AG04450 (cell line): ENCODE measurements around the gene PHF12. TPM values are rescaled to one million over a fixed set of nuclear protein-coding genes. Genes with fewer than 3 reads are reported as not detected.

ENCODE experiments used
- CTCF ChIA-PET: fragments of 300-600, 350-600 bp; formaldehyde crosslinking; extraction: SDS; loops from one replicate; lab custom pipeline; 2022; ENCODE audit warnings: antibody characterized with exemption, inconsistent platforms; lab: Charles Lee
- POLR2A ChIA-PET: fragments of 350-600 bp; formaldehyde crosslinking; extraction: SDS; loops from one replicate; lab custom pipeline; 2021; ENCODE audit warnings: antibody characterized with exemption, inconsistent platforms; lab: Yijun Ruan, JAX
- DNase-seq: peaks from one replicate; pipeline ENCODE4 v3.0.0-alpha.2; 2011; ENCODE audit warnings: low read depth, low spot score
- H3K27ac ChIP-seq: one replicate; pipeline ENCODE4 v1.5.1; 2012; ENCODE audit warnings: low read depth, low read length, control low read depth
- H3K27me3 ChIP-seq: one replicate; pipeline ENCODE4 v1.6.0; 2012; ENCODE audit warnings: low read length; ENCODE audit not compliant: control insufficient read depth, insufficient read depth
- H3K4me3 ChIP-seq: 2 replicates; pipeline ENCODE4 v1.5.1; 2011; ENCODE audit warnings: mild to moderate bottlenecking, low read depth, low read length, control low read depth
- H3K9me3 ChIP-seq: 2 replicates; pipeline ENCODE4 v1.5.1; 2012; ENCODE audit warnings: low read length; ENCODE audit not compliant: control insufficient read depth, insufficient read depth
- polyA plus RNA-seq: library from polyadenylated mRNA; depleted of rRNA; stranded (reverse); fragments of >200 nt; gene quantifications from 2 replicates; pipeline ENCODE4 v1.2.3, GENCODE V29; 2011
- TF ChIP-seq, protein P1 (sequence below): IDR thresholded peaks from 2 replicates; pipeline ENCODE4 v1.5.1; 2011; ENCODE audit warnings: low read depth, low read length, control low read depth, inconsistent platforms

The PHF12 gene
- polyA plus RNA-seq, 1 experiment = 13.6 TPM

DNA sequence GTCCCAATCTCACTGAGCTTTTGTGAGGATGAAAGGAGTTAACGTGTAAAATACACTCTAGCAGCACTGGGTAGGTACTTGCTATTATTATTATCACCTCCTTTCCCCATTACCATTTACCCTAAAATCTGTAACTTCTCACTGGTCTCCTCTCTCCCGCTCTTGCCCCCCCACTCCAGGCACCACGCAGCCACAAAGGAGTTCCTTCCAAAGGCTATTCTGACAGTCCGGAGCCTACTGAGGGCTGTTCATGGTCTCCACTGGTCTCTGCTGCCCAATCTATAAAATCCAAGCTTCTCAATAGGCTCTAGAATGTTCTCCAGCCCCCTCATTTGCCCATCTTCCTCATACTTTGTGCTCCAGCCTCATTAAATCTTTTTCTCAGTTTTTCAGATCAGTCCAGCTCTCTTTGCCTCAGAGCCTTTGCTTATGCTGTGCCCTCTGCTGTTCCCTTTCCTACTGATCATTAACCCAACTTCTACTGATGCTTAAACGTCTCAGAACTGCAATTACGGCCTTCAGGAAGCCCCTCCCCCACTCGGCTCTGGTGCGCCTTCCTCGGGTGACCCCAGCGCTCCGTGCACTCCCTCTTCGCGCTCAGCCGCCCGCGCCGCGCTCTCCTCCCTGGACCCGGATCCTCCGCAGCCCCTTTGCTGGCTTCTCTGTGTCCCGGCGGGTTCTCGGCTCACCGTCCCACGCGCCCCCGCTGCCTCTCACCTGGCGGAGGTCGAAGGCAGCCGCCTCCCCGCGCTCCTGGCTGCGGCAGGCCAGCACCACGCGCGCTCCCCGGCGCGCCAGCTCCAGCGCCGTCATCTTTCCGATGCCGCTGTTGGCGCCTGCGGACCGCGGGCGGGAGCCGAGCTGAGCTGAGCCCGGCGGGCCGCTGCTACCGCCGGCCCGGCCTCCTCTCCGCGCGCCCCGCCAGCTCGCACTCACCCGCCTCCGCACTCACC lies 49.2 kb downstream of the PHF12 start:
- ChIA-PET CTCF (interaction anchor here (0.5 to 2.6 kb wide), 6 partner anchors 8 to 175 kb away, joined by 3 to 12 read pairs (median 5); partner anchors contain the start of genes ERAL1 and TLCD1), POLR2A (no interaction called here)
- H3K9me3 ChIP-seq = peaks cover 2% of the 10 kb centered on the region; the same call in 1 of the 2 replicates
- no peak for DNase-seq
- peak overlapping the region; percentile 66 for H3K4me3 ChIP-seq
- TF ChIP-seq, protein P1, sequence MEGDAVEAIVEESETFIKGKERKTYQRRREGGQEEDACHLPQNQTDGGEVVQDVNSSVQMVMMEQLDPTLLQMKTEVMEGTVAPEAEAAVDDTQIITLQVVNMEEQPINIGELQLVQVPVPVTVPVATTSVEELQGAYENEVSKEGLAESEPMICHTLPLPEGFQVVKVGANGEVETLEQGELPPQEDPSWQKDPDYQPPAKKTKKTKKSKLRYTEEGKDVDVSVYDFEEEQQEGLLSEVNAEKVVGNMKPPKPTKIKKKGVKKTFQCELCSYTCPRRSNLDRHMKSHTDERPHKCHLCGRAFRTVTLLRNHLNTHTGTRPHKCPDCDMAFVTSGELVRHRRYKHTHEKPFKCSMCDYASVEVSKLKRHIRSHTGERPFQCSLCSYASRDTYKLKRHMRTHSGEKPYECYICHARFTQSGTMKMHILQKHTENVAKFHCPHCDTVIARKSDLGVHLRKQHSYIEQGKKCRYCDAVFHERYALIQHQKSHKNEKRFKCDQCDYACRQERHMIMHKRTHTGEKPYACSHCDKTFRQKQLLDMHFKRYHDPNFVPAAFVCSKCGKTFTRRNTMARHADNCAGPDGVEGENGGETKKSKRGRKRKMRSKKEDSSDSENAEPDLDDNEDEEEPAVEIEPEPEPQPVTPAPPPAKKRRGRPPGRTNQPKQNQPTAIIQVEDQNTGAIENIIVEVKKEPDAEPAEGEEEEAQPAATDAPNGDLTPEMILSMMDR = no peak
- no peaks in the 10 kb centered on the region for H3K27me3 ChIP-seq
- H3K27ac ChIP-seq = peak overlapping the region; percentile 39

DNA sequence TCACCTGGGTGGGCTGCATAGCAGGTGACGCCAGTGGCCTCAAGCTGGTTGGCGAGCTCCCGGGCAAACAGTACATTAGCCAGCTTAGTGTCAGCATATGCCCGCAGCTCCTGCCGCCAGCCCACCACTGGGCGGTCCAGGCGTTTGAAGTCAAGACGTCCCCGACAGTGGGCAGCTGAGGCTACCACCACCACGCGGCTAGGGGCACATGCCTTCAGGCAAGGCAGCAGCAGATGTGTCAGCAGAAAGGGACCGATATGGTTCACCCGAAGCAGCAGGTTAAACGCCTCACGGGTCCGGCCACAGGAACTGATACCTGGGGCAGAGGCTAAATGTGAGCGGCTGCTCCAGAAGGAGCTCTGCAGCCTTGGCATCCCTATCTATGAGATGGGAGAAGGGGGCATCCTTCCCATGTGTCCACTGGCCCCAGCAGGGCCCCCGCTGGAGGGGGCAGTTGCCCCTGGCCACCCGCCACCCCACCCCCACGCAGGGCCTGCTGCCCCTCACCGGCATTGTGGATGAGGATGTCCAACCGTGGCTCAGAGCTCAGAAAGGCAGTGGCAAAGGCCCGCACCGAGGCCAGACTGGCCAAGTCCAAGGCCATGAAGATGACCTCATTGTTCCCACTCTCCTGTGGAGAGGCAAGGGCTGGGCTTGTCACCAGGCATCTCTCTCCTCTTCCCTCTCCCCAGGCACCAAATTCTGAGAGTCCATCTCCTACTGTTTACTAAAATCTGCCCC lies 50.2 kb downstream of the PHF12 start:
- TF ChIP-seq, protein P1 = no peak
- CTCF ChIA-PET = interaction anchor here (0.5 to 2.6 kb wide), 7 partner anchors 14 to 174 kb away, joined by 3 to 12 read pairs (median 6); partner anchors contain the start of genes ERAL1 and TLCD1
- H3K27ac ChIP-seq = no peak overlapping the region
- no peaks in the 10 kb centered on the region for H3K27me3 ChIP-seq
- no peak for DNase-seq
- POLR2A ChIA-PET = no interaction called here
- no peak overlapping the region for H3K4me3 ChIP-seq
- peaks cover 5% of the 10 kb centered on the region; the same call in 1 of the 2 replicates for H3K9me3 ChIP-seq

DNA sequence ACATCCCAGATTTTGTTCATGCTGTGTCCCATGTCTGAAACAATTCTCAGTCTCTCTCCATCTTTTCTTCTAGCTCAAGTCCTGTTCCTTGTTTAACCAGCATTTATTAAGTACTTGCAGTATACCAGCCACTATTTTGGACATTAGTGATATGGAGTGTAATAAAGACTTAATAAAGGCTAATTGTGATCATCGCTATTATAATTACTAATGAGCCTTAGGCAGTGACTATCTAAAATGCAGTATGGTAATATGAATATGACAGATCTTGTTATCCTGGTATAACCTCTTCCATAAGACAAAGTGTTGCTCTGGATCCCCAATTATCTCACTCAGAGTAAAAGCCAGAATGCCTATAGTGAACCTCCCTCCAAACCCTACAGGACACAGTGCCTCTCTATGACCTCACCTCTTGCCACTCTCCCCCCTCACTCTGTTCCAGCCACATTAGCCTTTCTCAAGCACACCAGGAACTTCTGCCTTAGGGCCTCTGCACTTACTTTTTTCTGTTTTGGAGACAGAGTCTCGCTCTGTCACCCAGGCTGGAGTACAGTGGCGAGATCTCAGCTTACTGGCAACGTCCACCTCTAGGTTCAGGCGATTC lies 52.0 kb downstream of the PHF12 start:
- H3K27me3 ChIP-seq = no peaks in the 10 kb centered on the region
- POLR2A ChIA-PET = no interaction called here
- H3K4me3 ChIP-seq = no peak overlapping the region
- DNase-seq = no peak
- CTCF ChIA-PET = interaction anchor here (0.6 to 5.4 kb wide), 4 partner anchors 21 to 172 kb away, joined by 3 to 46 read pairs (median 4); no protein-coding TSS in a partner anchor
- TF ChIP-seq, protein P1 = no peak
- H3K9me3 ChIP-seq = peaks cover 5% of the 10 kb centered on the region; the same call in 1 of the 2 replicates
- no peak overlapping the region for H3K27ac ChIP-seq

DNA sequence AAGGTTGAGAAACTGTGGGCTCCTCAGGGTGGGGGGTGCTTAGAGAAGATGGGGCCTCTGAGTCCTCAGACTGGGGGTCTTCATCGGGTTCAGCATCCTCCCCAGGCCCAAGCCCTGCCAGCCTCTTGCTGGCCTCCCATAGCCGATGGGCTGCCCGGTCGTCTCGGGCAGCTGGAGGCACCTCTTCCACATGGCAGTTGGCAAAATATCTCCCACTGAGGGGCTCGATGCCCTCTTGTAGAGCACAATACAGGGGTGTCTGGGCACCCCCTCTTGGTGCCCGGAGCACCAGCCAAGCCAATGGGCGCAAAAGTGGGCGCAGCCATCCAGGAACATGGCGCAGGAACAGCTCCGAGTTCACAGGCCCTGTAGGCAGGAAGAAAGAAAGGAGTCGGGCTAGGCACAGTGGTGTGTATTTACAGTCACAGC lies 52.8 kb downstream of the PHF12 start:
- H3K27me3 ChIP-seq = no peaks in the 10 kb centered on the region
- H3K27ac ChIP-seq = no peak overlapping the region
- TF ChIP-seq, protein P1 = no peak
- DNase-seq = no peak
- ChIA-PET POLR2A (interaction anchor here (0.6 to 1.8 kb wide), 4 partner anchors 46 to 179 kb away, joined by 3 to 9 read pairs (median 4); partner anchors contain the start of genes RPL23A and TLCD1), CTCF (interaction anchor here (1.5 to 5.4 kb wide), 2 partner anchors 20 to 135 kb away, joined by 4 to 46 read pairs; no protein-coding TSS in a partner anchor)
- H3K4me3 ChIP-seq = no peak overlapping the region
- H3K9me3 ChIP-seq = peaks cover 5% of the 10 kb centered on the region; the same call in 1 of the 2 replicates
